HG02840 (cell line): ENCODE data around the gene TSPAN31.
"Not testable (repeated sequence)": the region's sequence is repeated elsewhere in the genome, so short reads cannot be mapped to it uniquely, and the experiment has no call there.

Experiments
- ATAC-seq: cut with Tn5 transposase; IDR thresholded peaks from one replicate; pipeline ENCODE4 v1.9.1; 2021; ENCODE audit warnings: mild to moderate bottlenecking, moderate library complexity, moderate number of reproducible peaks; ENCODE audit not compliant: unreplicated experiment, low FRiP score

The TSPAN31 gene

GRCh38 chr12:57721846-57722608, 22.8 kb upstream of the TSPAN31 start:
- ATAC-seq = not testable (repeated sequence)

- ATAC-seq = no peak
Observed at GRCh38 chr12:57722716-57723629, 21.9 kb upstream of the TSPAN31 start.

GRCh38 chr12:57723630-57723962, 21.2 kb upstream of the TSPAN31 start:
- no peak for ATAC-seq

- no peak for ATAC-seq
Observed at GRCh38 chr12:57724003-57724935, 20.6 kb upstream of the TSPAN31 start.

GRCh38 chr12:57724936-57725740, 19.7 kb upstream of the TSPAN31 start:
- no peak for ATAC-seq

GRCh38 chr12:57725851-57726150, 19.0 kb upstream of the TSPAN31 start:
- no peak for ATAC-seq

GRCh38 chr12:57726151-57726883, 18.5 kb upstream of the TSPAN31 start:
- ATAC-seq = no peak

- no peak for ATAC-seq
Observed at GRCh38 chr12:57726884-57727757, 17.7 kb upstream of the TSPAN31 start.

- ATAC-seq = no peak
Observed at GRCh38 chr12:57727758-57728395, 17.0 kb upstream of the TSPAN31 start.

GRCh38 chr12:57729321-57729844, 15.5 kb upstream of the TSPAN31 start:
- no peak for ATAC-seq

- ATAC-seq = no peak
Observed at GRCh38 chr12:57730336-57731067, 14.3 kb upstream of the TSPAN31 start.

GRCh38 chr12:57731411-57732080, 13.3 kb upstream of the TSPAN31 start:
- ATAC-seq = no peak

GRCh38 chr12:57732270-57732669, 12.6 kb upstream of the TSPAN31 start:
- ATAC-seq = no peak

GRCh38 chr12:57732726-57733593, 11.9 kb upstream of the TSPAN31 start:
- ATAC-seq = no peak

GRCh38 chr12:57733928-57734327, 10.9 kb upstream of the TSPAN31 start:
- no peak for ATAC-seq
